UCSD-AML1 (cell line): Measurements from ENCODE around the gene YES1.
A peak's percentile ranks its signal among the peaks of the same experiment; 100 is the strongest.
"Not testable (repeated sequence)": the region's sequence is repeated elsewhere in the genome, so short reads cannot be mapped to it uniquely, and the experiment has no call there.

Experiments used
- DNase-seq: peaks from one replicate; lab custom pipeline; 2025; ENCODE audit not compliant: unreplicated experiment; lab: John Stamatoyannopoulos, UW

Gene YES1

DNA sequence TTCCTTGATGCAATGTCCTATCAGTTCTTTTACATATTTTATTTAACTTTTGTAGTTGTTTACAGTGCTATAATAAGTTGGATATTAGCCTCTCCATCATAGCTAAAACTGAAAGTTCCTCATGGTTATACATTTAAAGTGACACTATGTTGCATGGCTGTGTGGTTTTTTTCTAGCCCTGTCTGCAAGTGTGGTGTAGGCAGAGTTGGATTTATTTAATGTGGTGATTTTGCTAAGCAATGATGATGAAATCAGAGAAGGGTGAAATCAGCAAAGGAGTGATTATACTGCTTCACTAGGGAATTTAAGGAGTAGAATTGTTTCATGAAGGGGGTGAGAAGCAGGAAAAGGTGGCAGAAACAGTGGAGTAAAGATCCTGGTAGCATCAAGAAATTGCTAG, 81.3 kb downstream of the YES1 start:
- no peak for DNase-seq

GRCh38 chr18:730120-730519, 81.9 kb downstream of the YES1 start:
- DNase-seq: not testable (repeated sequence)

GRCh38 chr18:725646-726045, 86.4 kb downstream of the YES1 start:
- no peak for DNase-seq

DNA sequence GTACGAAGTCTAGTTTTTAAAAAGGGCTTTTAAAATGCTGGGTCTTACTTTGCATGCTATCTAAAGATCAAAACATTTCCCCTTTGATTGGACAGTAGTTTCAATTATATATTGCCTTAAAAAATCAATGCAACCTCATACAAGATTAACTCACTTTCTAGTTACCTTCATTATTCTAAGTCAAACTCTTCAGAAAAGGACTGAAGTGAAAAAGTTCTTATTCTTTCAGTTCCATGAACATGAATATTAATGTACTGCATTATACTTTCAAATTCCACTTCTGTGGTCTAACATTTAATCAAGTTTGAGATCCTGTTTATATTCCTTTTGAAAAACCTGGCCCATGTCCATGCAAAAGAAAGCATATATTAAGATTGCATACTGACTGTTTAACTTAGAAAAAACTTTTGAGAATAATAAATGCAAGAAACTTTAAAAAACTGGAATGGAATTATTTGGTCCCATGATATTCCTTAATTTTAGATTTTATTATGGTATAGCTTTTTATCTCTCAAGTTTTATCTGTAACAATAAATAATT, 88.4 kb downstream of the YES1 start:
- no peak for DNase-seq

DNA sequence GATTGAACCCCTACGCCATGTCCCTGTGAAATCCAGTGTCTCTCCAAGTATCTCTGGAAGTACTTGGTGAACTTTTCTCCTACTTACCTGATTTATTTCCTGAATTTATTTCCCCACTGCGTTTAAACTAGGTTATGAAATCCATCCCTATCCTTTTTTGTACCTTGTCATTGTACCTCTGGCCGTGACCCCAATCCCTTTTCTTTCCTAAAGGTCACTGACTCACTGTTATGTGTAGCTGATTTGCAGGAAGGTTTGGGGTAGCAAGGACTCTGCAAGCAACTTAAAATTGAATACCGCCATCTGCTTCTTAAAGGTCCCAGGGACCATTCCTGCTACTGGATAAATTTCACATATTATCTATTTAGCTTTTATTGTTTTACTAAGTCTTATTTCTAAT, 95.0 kb downstream of the YES1 start:
- DNase-seq: no peak

DNA sequence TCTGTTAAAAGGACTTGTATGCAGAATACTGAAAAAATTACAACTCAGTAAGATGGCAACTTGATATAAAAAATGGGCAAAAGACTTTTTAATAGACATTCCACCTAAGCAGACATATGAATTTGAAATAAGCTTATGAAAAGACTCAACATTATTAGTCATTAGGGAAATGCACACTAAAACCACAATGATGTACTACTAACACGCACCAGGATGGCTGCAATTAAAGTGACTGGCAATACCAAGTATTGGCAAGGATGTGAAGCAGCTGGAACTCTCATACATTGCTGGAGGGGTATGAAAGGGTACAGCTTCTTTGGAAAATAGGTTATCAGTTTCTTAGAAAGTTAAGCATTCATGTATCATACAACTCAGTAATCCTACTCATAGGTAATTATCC, 96.4 kb downstream of the YES1 start:
- no peak for DNase-seq

DNA sequence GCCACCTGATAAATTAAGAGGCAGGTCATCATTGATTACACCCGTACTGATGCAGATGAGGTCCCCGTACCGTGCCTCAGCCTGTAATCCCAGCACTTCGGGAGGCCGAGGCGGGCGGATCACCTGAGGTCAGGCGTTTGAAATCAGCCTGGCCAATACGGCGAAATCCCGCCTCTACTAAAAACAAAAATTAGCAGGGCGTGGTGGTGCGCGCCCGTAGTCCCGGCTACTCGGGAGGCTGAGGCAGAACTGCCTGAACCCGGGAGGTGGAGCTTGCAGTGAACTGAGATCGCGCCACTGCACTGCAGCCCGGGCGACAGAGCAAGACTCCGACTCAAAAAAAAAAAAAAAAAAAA, 98.9 kb downstream of the YES1 start:
- DNase-seq: no peak

DNA sequence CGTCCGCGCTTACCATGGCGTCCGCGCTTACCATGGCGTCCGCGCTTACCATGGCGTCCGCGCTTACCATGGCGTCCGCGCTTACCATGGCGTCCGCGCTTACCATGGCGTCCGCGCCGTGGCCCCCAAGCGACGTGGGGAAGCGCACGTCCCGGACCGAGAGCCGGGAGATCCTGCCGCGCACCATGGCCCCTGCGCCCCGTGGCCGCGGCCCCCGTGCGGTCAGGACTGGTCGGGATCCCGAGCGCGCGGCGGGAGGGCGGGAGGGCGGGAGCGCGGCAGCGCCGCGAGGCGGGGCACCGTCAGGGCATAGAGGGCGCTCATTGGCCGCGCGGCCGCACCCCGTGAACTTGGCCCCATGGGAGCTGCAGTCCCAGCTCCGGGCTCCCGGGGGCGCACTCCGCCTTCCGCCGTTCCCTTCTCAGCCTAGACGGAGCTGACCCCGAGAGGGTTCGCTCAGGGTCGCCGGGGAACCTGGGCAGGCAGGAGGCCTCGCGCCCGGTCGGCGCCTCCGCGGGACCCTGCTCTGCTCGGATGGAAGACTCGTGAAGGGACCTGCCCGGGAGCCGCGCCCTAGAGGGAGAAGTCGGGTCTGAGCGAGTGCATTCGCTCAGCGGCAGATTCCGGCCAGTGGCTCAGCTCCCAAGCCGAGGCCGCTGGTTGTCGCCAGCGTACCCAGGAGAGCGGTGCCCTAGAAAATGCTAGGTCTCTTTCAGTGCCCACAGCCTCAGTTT, 99.5 kb downstream of the YES1 start, which contains the start of gene ENOSF1:
Gene ENOSF1, minus strand, starts transcription at position 230 of the 734 bp plus-strand sequence. Its CDS starts 43 bp downstream, at position 187.
- peak; percentile 80 for DNase-seq

GRCh38 chr18:711657-712400, 100.2 kb downstream of the YES1 start:
- DNase-seq: peak; percentile 44

DNA sequence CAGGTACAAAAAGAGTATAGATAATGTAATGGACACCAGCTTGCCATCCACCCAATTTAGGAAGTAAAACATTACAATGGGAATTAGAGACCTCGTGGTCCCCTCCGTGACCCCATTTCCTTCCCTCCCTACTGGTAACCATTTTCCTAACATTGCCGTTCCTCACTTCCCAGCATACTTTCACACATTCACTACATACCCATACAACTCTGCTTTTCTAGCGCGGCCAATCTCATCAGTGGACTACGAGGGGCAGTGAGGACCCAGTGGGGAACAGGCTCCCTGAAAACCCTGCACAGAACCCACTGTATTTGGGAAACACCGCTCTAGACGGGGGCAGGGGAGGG, 100.8 kb downstream of the YES1 start:
- DNase-seq: no peak

DNA sequence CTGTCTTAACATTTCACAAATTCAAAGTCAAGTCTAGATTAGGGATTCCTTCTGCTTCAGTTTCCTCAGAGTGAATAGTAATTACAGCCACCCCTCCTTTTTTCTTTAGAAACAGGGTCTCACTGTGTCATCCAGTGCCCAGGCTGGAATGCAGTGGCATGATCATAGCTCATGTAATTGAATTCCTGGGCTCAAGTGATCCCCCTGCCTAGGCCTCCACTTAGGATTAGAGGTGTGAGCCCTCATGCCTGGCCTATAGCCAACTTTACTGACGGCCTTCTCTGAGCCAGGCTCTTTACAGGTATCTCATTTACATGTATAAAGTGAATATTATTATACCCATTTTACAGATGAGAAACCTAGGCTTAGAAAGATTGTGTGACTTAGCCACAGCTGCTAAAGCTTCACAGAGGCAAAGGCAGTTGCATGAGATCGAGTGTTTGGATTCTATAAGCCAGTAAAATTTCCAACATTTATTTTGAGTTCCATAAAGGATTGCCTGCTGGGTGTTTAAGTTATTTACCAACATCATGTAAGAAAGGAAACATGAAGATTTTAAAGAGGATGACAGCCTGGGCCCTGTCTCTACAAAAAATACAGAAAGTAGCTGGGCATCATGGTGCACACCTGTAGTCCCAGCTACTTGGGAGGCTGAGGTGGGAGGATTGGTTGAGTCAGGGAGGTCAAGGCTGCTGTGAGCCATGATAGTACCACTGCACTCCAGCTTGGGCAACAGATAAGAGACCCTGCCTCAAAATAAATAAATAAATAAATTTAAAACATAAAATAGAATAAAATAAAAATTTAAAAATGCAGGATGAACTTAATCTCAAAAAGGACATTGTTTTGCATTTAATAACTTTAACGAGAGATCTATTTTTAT, 101.4 kb downstream of the YES1 start:
- no peak for DNase-seq

DNA sequence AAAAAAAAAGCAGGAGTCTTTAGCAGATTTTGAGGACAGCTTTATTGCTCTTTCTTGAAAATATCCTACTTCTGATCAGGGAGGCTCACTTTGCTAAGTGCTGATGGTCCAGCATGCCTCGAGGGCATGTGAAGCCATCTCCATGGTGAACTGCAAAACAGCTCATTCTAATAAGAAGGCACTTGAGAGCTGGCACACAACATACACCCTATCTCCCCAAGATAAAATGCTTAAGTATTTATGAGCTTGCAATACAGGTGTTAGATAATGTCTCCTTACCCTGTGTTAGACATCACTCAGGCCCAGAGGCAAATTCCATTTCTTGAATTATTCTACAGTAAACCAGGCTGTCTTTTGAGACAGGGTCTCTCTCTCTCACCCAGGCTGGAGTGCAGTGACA, 102.3 kb downstream of the YES1 start:
- DNase-seq: no peak

DNA sequence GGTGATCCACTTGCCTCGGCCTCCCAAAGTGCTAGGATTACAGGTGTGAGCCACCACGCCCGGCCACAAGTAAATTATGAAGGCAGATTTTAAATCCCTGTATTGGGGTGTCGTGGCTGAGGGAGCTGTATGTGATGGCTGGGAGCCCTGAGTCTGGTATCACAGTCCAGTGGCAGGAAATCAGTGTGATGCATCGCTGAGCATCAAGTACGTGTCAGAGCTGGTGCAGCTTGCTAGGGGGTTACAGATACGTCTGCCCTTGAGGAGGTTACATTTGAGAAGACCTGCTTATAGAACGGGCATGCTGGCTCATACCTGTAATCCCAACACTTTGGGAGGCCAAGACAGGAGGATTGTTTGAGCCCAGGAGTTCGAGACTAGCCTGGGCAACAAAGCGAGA, 103.9 kb downstream of the YES1 start:
- DNase-seq: no peak

- no peak for DNase-seq
Observed at GRCh38 chr18:706405-706804, 105.6 kb downstream of the YES1 start.

DNA sequence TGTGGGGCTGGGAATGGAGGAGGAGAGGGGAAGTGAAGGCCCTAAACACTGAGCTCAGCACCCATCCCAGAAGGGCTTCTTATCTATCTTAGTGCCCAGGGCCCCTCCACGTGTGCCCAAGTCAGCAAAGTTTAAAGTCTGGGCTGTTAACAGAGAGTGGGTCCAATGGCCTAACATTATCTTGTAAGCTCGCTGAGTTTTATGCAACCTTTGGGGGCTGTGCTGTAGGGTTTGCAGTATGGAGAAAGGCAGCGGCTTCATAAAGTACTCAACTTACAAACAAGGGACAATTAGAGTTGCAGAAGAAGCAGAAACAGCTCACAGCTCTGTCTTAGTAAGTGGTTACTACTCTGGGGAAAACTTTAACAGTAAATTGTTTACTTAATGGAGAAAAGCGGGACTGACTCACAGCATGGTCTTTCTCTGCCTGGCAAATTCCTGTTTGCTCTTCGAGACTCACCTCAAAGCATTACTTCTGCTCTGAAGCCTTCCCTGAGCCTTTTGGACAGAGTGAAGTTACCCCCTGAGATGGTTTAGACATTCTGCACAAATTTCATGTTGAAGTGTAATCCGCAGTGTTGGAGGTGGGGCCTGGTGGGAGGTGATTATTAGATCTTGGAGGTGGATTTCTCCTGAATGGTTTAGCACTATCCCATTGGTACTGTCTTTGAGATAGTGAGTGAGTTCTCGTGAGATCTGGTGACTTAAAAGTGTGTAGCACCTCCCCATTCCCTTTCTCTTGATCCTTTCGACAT, 108.7 kb downstream of the YES1 start:
- peak; percentile 40 for DNase-seq

GRCh38 chr18:697800-698199, 114.2 kb downstream of the YES1 start:
- DNase-seq: no peak

GRCh38 chr18:697012-697411, 115.0 kb downstream of the YES1 start:
- no peak for DNase-seq

DNA sequence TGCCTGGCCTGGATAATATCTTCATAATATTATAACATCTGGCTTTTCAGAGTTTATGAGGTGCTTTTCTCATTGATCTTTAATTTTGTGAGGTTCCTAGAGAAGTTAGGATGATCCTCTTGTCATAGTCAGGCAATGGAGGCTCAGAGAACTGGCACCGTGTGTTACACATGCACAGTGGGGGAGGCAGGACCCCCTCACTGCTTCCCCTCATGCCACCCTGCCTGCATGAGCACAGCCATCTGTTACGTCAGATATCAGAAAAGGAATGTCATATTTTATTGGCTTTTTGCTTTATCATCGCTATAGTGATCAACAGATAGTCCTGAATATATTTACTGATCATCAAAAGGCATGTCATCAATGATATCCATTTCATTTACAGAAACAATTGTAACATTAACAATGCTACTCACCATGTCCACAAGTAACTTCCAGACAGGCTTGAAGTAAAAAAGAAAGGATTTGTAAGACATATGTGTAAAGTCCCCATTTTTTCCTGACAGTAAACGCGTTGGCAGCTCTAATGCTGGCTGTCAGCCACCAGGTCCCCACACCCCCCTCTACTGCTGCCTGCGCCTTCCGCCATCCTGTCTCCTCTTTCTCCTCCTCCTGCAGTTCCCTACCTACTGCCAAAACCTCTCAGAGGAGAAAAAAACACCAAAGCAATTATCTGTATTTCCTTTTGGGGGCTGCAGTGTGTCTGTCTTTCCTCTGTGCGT, 118.4 kb downstream of the YES1 start:
- DNase-seq: no peak

GRCh38 chr18:692824-693223, 119.2 kb downstream of the YES1 start:
- DNase-seq: no peak

- no peak for DNase-seq
Observed at GRCh38 chr18:688323-688722, 123.7 kb downstream of the YES1 start.
